NCI-H1417 treated with DMSO at 0.1 percent for 48 hours (cell line): ENCODE data around the gene TMEM221.
A peak's percentile ranks its signal among the peaks of the same experiment; 100 is the strongest.

Source experiments
- DNase-seq: peaks from one replicate; lab custom pipeline; 2025; lab: John Stamatoyannopoulos, UW

The TMEM221 gene

DNA sequence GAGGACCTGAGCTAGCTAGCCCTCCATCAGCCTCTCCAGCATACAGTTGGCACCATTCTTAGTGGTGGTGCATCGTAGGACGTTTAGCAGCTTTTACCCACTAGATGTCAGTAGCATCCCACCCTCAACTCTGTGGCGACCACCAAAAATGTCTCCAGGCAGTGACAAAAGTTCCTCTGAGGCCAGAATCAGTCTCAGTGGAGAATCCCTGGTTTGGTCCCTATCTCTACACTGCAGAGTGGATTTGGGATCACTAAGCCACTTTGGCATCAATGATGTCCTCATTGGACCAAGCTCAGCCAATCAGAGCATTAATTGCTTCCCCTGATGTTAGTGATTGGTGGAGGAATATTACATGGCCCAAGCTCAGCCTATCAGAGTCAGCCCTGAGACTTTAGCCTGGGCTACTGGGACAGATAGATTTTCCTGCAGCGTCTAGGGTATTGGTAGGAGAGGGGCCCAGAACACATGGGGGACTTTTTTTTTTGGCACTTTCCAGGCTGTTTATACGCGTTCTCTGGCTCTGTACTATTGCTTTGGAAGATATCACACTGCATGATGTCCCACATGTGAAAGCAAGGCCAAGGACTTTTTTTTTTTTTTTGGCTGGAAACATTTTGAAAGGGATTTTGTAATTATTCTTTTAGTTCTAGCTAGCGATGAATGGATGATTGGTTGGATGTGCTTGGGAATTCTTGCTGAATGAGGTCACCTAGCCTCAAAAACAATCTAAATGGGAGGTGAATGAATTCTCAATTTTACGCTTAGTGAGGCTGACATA is 7.0 kb downstream of the TMEM221 start:
- no peak for DNase-seq

- DNase-seq = no peak
Observed at GRCh38 chr19:17436874-17437267, 11.6 kb downstream of the TMEM221 start.

DNA sequence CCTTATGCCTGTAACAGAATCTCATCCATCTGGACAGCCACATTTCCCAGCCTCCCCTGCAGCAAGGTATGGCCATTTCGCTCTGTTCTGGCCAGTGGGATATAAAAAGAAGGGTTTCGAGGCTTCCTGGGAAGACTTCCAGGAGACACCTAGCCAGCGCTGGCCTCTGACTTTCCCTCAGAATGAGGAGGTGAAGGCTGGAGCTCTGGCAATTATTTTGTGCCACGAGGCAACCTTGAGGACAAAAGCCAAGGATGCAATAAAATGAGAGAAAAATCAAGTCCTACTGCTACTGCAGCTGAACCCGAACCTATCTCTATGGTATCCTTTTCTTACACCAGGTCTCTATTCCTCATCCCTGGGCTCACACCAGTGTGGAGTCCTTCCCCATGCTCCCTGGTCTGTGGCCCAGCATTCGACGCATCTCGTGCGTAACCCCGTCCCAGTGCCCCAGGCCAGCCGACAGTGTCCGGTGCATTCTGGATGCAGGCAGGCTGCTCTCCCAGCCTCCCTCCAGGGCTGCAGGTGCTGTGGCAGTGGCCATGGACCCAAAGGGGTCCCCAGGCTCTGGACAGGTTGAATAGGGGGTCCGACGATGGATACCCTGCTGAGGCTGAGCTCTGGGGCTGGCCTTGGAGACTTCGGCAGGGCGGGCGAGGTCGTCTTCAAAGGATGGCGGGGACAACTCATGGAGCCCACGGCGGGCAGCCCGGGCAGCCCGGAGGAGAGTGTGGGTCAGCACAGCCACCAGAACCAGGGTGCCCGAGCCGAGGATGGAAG is 12.2 kb downstream of the TMEM221 start:
- DNase-seq = no peak

- DNase-seq = no peak
Observed at GRCh38 chr19:17435218-17435617, 13.2 kb downstream of the TMEM221 start.

GRCh38 chr19:17431417-17431816 is 17.1 kb downstream of the TMEM221 start:
- no peak for DNase-seq

- no peak for DNase-seq
Observed at GRCh38 chr19:17429641-17430113, 18.8 kb downstream of the TMEM221 start.

GRCh38 chr19:17424743-17425365 is 23.6 kb downstream of the TMEM221 start:
- DNase-seq = no peak

- DNase-seq = no peak
Observed at GRCh38 chr19:17423429-17424208, 24.8 kb downstream of the TMEM221 start.

- DNase-seq = no peak
Observed at GRCh38 chr19:17421942-17422341, 26.5 kb downstream of the TMEM221 start.

DNA sequence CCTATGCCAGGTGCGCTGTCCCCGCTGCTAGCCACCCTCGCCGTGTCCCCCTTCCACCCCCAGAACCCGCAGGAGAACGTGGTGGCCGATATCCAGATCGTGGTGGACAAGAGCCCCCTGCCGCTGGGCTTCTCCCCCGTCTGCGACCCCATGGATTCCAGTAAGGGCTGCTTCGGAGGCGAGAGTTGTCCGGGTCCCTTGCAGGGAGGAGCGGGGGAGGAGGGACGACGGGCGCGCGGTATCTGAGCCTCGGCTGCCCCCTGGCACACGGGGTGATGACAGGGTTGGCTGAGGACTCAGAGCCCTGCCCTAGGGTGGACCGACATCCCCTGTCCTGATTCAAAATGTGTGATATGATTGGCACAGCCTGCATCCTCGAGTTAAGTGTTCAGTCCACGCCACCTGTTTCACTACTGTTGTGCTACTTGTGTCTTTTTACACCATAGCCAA is 28.0 kb downstream of the TMEM221 start:
- DNase-seq = no peak

- DNase-seq = peak; percentile 92
Observed at GRCh38 chr19:17419621-17420474, 28.6 kb downstream of the TMEM221 start, which contains the start of gene MVB12A. TSS of gene MVB12A (plus strand) at chr19:17420047. CDS start at chr19:17420136, 89 bp downstream.

DNA sequence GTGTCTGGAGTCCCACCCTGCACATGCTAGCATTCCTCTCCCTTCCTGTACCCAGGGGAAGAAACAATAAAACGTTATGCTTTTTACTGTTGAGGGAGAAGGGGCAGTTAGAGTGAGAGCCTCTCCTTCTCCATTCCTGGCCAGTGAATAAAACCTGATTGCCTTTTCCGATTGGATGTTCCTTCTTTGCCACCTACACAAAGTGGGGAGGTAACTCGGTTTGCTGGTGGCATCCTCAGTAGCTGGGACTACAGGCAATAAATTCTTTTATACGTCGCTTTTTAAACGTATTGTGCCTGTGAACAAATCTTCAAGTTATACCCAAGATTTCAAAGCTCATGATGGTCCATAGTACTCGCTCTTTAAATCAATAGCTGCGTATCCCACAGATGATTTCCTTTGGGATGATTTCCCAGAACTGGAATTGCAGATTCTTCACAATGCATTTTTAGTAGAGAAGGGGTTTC is 29.3 kb downstream of the TMEM221 start:
- DNase-seq = no peak

DNA sequence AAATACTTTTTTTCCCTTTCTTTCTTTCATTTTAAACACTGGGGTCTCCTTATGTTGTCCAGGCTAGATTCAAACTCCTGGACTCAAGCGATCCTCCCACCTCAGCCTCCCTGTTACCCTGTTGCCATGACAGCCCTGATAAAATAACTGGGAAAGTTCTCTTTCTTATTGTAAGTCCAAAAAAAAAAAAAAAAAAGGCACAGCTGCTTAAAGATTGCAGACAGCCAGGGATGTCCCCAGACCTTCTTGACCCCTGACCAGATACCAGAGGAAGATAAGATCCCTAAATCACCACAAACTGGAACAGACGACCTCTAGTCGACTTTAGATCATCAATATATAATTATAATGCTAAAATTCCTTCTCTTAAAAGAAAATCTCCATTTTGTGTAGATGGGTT is 29.8 kb downstream of the TMEM221 start:
- no peak for DNase-seq

DNA sequence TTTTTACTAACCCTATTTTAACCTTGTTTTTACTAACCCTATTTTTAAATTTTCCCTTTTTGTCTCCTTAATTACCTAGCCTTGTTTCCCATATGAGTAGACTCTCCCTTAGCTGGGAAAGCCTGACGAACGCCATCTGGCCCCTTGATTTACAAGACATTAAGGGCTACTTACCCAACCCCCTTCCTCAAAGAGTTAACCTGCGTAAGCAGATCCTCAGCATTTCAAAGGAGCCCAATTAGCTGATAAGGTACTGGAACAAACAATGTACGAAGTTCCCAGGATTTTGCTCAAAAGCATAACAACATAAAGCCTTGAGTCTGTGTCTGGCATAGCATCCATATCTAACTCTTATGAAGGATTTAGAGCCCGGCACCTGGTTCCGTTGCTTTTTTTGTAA is 33.3 kb downstream of the TMEM221 start:
- DNase-seq = no peak

DNA sequence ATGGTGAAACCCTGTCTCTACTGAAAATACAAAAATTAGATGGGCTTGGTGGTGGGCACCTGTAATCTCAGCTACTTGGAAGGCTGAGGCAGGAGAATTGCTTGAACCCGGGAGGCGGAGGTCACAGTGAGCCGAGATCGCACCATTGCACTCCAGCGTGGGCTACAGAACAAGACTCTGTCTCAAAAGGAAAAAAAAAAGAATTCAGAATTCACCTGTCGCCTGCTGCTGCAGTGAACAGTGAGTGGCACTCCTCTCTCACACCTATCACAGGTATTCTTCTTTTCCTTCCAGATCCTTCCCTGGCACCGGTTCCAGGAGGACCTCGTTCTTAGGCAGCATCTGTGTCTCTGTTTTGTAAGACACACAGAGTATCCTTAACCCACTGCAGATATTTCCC is 34.4 kb downstream of the TMEM221 start:
- DNase-seq = no peak

DNA sequence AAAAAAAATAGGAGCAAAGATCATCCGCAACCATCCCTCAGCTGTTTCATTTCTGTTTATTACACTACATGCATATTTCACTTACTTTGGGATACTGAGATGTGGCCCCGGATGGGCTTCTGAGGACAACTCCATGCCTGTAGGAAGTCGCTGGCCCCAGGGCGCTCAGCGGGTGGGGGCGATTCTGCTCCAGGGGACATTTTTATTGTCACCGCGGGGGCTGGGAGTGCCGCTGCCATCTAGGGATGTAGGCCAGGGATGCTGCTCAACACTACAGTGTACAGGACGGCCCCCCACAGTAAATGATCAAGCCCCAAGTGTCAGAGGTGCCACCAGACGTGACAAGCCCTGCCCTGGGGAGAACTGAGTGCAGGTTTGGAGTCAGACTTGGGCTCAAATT is 36.7 kb downstream of the TMEM221 start:
- DNase-seq = no peak

DNA sequence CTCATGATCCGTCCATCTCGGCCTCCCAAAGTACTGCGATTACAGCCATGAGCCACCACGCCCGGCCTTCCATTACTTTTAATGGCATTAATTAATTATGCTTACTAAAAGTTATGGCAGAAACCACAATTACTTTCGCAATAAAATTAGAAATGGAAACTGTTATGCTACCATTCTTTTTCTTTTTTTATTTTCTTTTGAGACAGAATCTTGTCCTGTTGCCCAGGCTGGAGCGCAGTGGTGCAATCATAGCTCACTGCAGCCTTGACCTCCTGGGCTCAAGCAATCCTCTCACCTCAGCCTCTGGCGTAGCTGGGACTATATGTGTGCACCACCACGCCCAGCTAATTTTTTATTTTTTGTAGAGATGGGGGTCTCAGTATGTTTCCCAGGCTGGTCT is 38.5 kb downstream of the TMEM221 start:
- no peak for DNase-seq

GRCh38 chr19:17406887-17407196 is 41.6 kb downstream of the TMEM221 start:
- no peak for DNase-seq

GRCh38 chr19:17406046-17406886 is 42.2 kb downstream of the TMEM221 start:
- no peak for DNase-seq
